CD4-positive, alpha-beta T cell (primary cell): ENCODE measurements around the gene MALAT1. TPM values are rescaled to one million over a fixed set of nuclear protein-coding genes. Genes with fewer than 3 reads are reported as not detected.
"Not testable (repeated sequence)": the region's sequence is repeated elsewhere in the genome, so short reads cannot be mapped to it uniquely, and the experiment has no call there.

Source experiments
- ATAC-seq: fragments of 200-7000 bp; cut with Tn5 transposase; one replicate; pipeline ENCODE4 v1.10.0; 2022; ENCODE audit warnings: mild to moderate bottlenecking; ENCODE audit not compliant: poor library complexity
- CTCF ChIA-PET: fragments of 350-600 bp; sonication (Branson Sonifier 250); formaldehyde crosslinking; loops from one replicate; lab custom pipeline; 2021; ENCODE audit warnings: antibody characterized with exemption, inconsistent platforms; lab: Charles Lee
- POLR2A ChIA-PET: fragments of 350-600 bp; sonication (Branson Sonifier 250); formaldehyde crosslinking; loops from one replicate; lab custom pipeline; 2021; ENCODE audit warnings: antibody characterized with exemption, inconsistent platforms; lab: Charles Lee
- DNase-seq, 14 experiments: peaks; one replicate each; pipeline ENCODE4 v3.0.0-alpha.2; 2013 to 2020; ENCODE audit warnings: mixed read lengths in 2 of 14
- H3K27ac ChIP-seq, 2 donors: one replicate each; pipeline versions ENCODE4 v1.5.1 to v1.7.0; 2013; ENCODE audit warnings: low read length in 2 of 2, low read depth in 1 of 2, mild to moderate bottlenecking in 1 of 2
- H3K27me3 ChIP-seq, 2 experiments: 1 replicate in 1 of 2; 2 replicates in 1 of 2; pipeline versions ENCODE4 v1.6.1 to v1.7.0; 2013; ENCODE audit warnings: low read length in 2 of 2, control low read depth in 1 of 2, mild to moderate bottlenecking in 1 of 2, moderate library complexity in 1 of 2; ENCODE audit not compliant: insufficient read depth in 2 of 2, control insufficient read depth in 1 of 2
- H3K36me3 ChIP-seq: one replicate; pipeline ENCODE4 v1.6.1; 2013; ENCODE audit warnings: low read length, control low read depth; ENCODE audit not compliant: insufficient read depth
- H3K4me1 ChIP-seq: one replicate; pipeline ENCODE4 v1.6.1; 2013; ENCODE audit warnings: low read length, control low read depth; ENCODE audit not compliant: insufficient read depth
- H3K4me3 ChIP-seq: one replicate; pipeline ENCODE4 v1.5.1; 2013; ENCODE audit warnings: mild to moderate bottlenecking, low read length, moderate library complexity
- H3K9me3 ChIP-seq, 2 experiments: 1 replicate in 1 of 2; 2 replicates in 1 of 2; pipeline versions ENCODE4 v1.6.1 to v1.7.0; 2013; ENCODE audit warnings: low read length in 2 of 2, mild to moderate bottlenecking in 2 of 2, control low read depth in 1 of 2, moderate library complexity in 1 of 2; ENCODE audit not compliant: control insufficient read depth in 1 of 2, insufficient read depth in 1 of 2
- H3K27ac Mint-ChIP-seq: one replicate; pipeline ENCODE4 v1.8.0; 2020; ENCODE audit warnings: mixed read lengths
- H3K27me3 Mint-ChIP-seq: one replicate; pipeline ENCODE4 v1.8.0; 2021; ENCODE audit warnings: mixed read lengths
- H3K36me3 Mint-ChIP-seq: one replicate; pipeline ENCODE4 v1.8.0; 2021; ENCODE audit warnings: low read depth, mixed read lengths
- H3K4me1 Mint-ChIP-seq: one replicate; pipeline ENCODE4 v1.8.0; 2021; ENCODE audit warnings: low read depth, mixed read lengths
- H3K4me3 Mint-ChIP-seq: one replicate; pipeline ENCODE4 v1.8.0; 2020; ENCODE audit warnings: mild to moderate bottlenecking, mixed read lengths
- H3K9me3 Mint-ChIP-seq: one replicate; pipeline ENCODE4 v1.8.0; 2020; ENCODE audit warnings: mixed read lengths
- CTCF ChIP-seq: fragments of 200-600 bp; IDR thresholded peaks from one replicate; pipeline ENCODE4 v1.8.0; 2022; ENCODE audit warnings: antibody characterized with exemption, mild to moderate bottlenecking
- intact Hi-C, 2 experiments: fragments of 100-400 bp; cut with DNase I in 1 of 2; cut with micrococcal nuclease in 1 of 2; formaldehyde crosslinking; loops; one replicate each; pipeline versions ENCODE4 v1.15.1 to v1.9.0; 2023 to 2025; cut with DNase I, micrococcal nuclease
- total RNA-seq, 174 experiments: library from RNA in 2 of 174; stranded (reverse) in 2 of 174; gene quantifications; one replicate each; pipeline ENCODE4 v1.2.3 and lab custom pipeline; 2021 to 2026

MALAT1 gene
- total RNA-seq, 2 experiments from 2014 or later = 31,509 to 32,316 TPM

DNA sequence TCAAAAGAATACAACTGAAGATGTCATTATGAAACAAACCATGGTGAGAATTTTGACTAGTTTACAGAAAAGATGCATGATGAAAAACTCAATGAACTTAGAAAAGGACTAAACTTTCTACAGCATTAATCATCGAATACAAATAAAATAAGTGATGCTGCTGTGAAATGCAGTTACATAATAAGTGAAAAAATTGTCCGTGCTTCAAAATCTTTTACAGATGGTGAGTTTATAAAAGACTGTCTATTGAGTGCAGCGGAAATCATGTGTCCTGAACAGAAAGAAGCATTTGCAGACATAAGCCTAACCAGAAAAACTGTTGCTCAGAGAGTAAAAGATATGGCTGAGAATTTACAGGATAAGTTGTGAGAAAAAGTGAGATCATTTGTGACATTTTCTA is 42.4 kb upstream of the MALAT1 start:
- CTCF ChIA-PET = no interaction called here
- peak overlapping the region; percentile 16 for H3K27ac Mint-ChIP-seq

DNA sequence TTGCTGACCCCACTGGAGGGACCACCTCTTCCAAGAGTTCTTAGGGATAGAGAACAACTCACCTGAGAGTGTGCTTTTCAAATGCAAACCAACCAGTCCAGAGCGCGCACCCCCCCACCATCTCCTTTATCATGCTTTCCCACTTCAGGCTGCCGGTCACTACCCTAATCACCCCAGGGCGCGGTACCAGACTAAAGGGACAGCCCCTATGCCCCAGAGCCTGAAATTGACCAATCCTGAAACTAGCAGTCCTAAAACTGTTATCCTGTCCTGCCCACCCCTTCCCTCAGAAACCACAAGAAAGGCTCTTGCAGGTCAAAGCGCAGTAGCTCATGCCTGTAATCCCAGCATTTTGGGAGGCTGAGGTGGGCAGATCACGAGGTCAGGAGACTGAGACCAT is 39.3 kb upstream of the MALAT1 start:
- no peaks in the 10 kb centered on the region for H3K27me3 ChIP-seq
- CTCF ChIA-PET = interaction anchor here (0.7 kb wide), 1 partner anchor 12 kb away, joined by 4 read pairs; no protein-coding TSS in a partner anchor
- no peaks in the 10 kb centered on the region for H3K9me3 ChIP-seq
- Mint-ChIP-seq H3K27me3 (no peaks in the 10 kb centered on the region), H3K4me1 (peaks cover 18% of the 10 kb centered on the region), H3K9me3 (no peaks in the 10 kb centered on the region), H3K4me3 (no peak overlapping the region), H3K27ac (no peak overlapping the region), H3K36me3 (no peaks in the 10 kb centered on the region)
- ATAC-seq (no peak), DNase-seq (no peak)
- POLR2A ChIA-PET = interaction anchor here (1.0 to 2.8 kb wide), 2 partner anchors 38 to 41 kb away, joined by 3 to 13 read pairs; no protein-coding TSS in a partner anchor
- intact Hi-C loops = no loop called here
- peaks cover 12% of the 10 kb centered on the region for H3K4me1 ChIP-seq
- H3K27ac ChIP-seq = no peak overlapping the region
- no peak for TF ChIP-seq CTCF
- H3K4me3 ChIP-seq = no peak overlapping the region
- H3K36me3 ChIP-seq = no peaks in the 10 kb centered on the region

More for the DNA sequence above, 42.4 kb upstream of the MALAT1 start:
- Histone ChIP-seq H3K9me3 (no peaks in the 10 kb centered on the region), H3K4me1 (peaks cover 16% of the 10 kb centered on the region), H3K36me3 (no peaks in the 10 kb centered on the region), H3K4me3 (no peak overlapping the region), H3K27ac (no peak overlapping the region), H3K27me3 (no peaks in the 10 kb centered on the region)
- ATAC-seq (no peak), DNase-seq (no peak)
- Mint-ChIP-seq H3K4me3 (peak overlapping the region; percentile 68), H3K4me1 (peaks cover 22% of the 10 kb centered on the region), H3K36me3 (no peaks in the 10 kb centered on the region), H3K27me3 (no peaks in the 10 kb centered on the region), H3K9me3 (no peaks in the 10 kb centered on the region)
- POLR2A ChIA-PET = interaction anchor here (0.6 kb wide), 2 partner anchors 22 to 25 kb away, joined by 3 read pairs; no protein-coding TSS in a partner anchor
- intact Hi-C loops = no loop called here
- TF ChIP-seq CTCF = no peak

GRCh38 chr11:65465471-65465870 is 33.4 kb upstream of the MALAT1 start:
- H3K4me1 ChIP-seq, H3K4me3 Mint-ChIP-seq, H3K27ac ChIP-seq, H3K4me1 Mint-ChIP-seq, DNase-seq, H3K4me3 ChIP-seq, ATAC-seq, H3K27me3 Mint-ChIP-seq, H3K36me3 Mint-ChIP-seq, H3K9me3 Mint-ChIP-seq, H3K9me3 ChIP-seq, H3K36me3 ChIP-seq, H3K27ac Mint-ChIP-seq, H3K27me3 ChIP-seq, CTCF ChIA-PET: not testable (repeated sequence)
- POLR2A ChIA-PET = interaction anchor here (0.6 to 18.1 kb wide), 3 partner anchors 13 to 38 kb away, joined by 3 to 968 read pairs (median 3); partner anchors contain the start of gene MALAT1
- intact Hi-C loops = loop anchor here in 1 of 2 experiments (5.0 kb wide), 1 partner anchor 188 kb away; no protein-coding TSS in a partner anchor

DNA sequence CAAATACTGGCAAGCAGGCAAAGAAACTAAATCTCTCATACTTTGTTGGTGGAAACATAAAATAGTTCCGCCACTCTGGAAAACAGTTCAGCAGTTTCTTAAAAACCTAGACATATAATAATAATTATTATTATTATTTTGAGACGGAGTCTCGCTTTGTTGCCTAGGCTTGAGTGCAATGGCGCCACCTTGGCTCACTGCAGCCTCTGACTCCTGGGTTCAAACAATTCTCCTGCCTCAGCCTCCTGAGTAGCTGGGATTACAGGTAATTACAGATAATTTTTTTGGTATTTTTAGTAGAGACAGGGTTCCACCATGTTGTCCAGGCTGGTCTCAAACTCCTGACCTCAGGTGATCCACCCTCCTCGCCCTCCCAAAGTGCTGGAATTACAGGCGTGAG is 31.5 kb upstream of the MALAT1 start:
- peaks cover 18% of the 10 kb centered on the region for H3K4me1 ChIP-seq
- not testable (repeated sequence) for H3K27ac ChIP-seq, H3K36me3 Mint-ChIP-seq, H3K36me3 ChIP-seq, DNase-seq, ATAC-seq, H3K9me3 ChIP-seq, H3K9me3 Mint-ChIP-seq, H3K4me3 ChIP-seq, H3K27ac Mint-ChIP-seq, H3K27me3 Mint-ChIP-seq, H3K4me3 Mint-ChIP-seq, H3K27me3 ChIP-seq
- CTCF ChIA-PET = interaction anchor here (0.7 to 6.5 kb wide), 4 partner anchors 46 to 89 kb away, joined by 4 to 46 read pairs (median 5); no protein-coding TSS in a partner anchor
- POLR2A ChIA-PET = interaction anchor here (18.1 kb wide), 1 partner anchor 36 kb away, joined by 968 read pairs; the partner anchor contains the start of gene MALAT1
- intact Hi-C loops = loop anchor here in 1 of 2 experiments (5.0 kb wide), 1 partner anchor 190 kb away; no protein-coding TSS in a partner anchor
- H3K4me1 Mint-ChIP-seq = peaks cover 11% of the 10 kb centered on the region
